ENCODE measurements around the gene SCN1B. TPM values are rescaled to one million over a fixed set of nuclear protein-coding genes. Genes with fewer than 3 reads are reported as not detected.

Gene SCN1B
- total and polyA plus RNA-seq, 10 of the 15 experiments (the other 5 are each of a cell fraction or from before 2014, with no cell fraction given), result 0.04 to 0.54 (median 0.11) TPM; not detected in 3

DNA sequence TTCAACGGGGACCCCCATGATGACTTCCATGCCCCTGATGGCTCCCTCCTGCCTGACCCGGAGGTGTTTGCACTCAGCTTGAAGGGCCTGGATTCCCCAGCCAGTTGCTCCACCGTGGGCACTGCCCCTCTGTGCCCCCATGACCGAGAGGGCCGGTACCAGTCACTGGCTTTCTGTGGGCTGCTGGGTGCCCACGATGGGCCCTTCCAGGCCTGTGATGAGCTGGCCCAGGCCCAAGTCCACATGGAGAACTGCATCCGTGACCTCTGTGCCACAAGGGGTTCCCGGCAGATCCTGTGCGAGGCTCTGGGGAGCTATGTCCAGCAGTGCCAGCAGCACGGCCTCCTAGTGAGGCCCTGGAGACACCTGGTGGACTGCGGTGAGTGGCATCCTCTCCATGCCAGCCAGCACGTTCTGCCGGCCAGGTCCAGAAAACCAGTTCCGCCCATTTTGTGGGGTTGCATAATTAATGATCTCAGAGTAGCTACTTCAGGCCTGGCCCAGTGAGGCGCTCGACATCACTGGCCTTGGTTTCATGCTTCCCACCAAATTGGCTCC lies 50.4 kb downstream of the SCN1B start (continued):
- TF ChIP-seq, protein P1, sequence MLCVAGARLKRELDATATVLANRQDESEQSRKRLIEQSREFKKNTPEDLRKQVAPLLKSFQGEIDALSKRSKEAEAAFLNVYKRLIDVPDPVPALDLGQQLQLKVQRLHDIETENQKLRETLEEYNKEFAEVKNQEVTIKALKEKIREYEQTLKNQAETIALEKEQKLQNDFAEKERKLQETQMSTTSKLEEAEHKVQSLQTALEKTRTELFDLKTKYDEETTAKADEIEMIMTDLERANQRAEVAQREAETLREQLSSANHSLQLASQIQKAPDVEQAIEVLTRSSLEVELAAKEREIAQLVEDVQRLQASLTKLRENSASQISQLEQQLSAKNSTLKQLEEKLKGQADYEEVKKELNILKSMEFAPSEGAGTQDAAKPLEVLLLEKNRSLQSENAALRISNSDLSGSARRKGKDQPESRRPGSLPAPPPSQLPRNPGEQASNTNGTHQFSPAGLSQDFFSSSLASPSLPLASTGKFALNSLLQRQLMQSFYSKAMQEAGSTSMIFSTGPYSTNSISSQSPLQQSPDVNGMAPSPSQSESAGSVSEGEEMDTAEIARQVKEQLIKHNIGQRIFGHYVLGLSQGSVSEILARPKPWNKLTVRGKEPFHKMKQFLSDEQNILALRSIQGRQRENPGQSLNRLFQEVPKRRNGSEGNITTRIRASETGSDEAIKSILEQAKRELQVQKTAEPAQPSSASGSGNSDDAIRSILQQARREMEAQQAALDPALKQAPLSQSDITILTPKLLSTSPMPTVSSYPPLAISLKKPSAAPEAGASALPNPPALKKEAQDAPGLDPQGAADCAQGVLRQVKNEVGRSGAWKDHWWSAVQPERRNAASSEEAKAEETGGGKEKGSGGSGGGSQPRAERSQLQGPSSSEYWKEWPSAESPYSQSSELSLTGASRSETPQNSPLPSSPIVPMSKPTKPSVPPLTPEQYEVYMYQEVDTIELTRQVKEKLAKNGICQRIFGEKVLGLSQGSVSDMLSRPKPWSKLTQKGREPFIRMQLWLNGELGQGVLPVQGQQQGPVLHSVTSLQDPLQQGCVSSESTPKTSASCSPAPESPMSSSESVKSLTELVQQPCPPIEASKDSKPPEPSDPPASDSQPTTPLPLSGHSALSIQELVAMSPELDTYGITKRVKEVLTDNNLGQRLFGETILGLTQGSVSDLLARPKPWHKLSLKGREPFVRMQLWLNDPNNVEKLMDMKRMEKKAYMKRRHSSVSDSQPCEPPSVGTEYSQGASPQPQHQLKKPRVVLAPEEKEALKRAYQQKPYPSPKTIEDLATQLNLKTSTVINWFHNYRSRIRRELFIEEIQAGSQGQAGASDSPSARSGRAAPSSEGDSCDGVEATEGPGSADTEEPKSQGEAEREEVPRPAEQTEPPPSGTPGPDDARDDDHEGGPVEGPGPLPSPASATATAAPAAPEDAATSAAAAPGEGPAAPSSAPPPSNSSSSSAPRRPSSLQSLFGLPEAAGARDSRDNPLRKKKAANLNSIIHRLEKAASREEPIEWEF (IDR thresholded peaks at IDR 0.05; ENCODE audit: insufficient replicate concordance, low read depth, low read length), result no peak
- TF ChIP-seq MTA3 (IDR thresholded peaks at IDR 0.05; ENCODE audit: borderline replicate concordance, low read length) (no peak), HCFC1 (IDR thresholded peaks at IDR 0.05; ENCODE audit: low read length) (no peak), SUPT20H (IDR thresholded peaks at IDR 0.05; ENCODE audit: borderline replicate concordance, control insufficient read depth, low read depth, low read length) (no peak), NFYB (IDR thresholded peaks at IDR 0.05; ENCODE audit: insufficient read depth, low read depth, low read length) (no peak), ZNF24 (IDR thresholded peaks at IDR 0.05) (no peak), NR2C1 (IDR thresholded peaks at IDR 0.05) (no peak), LARP7 (IDR thresholded peaks at IDR 0.05) (no peak)
- TF ChIP-seq, protein P2, sequence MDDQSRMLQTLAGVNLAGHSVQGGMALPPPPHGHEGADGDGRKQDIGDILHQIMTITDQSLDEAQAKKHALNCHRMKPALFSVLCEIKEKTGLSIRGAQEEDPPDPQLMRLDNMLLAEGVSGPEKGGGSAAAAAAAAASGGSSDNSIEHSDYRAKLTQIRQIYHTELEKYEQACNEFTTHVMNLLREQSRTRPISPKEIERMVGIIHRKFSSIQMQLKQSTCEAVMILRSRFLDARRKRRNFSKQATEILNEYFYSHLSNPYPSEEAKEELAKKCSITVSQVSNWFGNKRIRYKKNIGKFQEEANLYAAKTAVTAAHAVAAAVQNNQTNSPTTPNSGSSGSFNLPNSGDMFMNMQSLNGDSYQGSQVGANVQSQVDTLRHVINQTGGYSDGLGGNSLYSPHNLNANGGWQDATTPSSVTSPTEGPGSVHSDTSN (IDR thresholded peaks at IDR 0.05; ENCODE audit: insufficient replicate concordance, low read depth, low read length), result no peak
